ENCODE results near the gene FSCN2. TPM values are rescaled to one million over a fixed set of nuclear protein-coding genes. Genes with fewer than 3 reads are reported as not detected.

The FSCN2 gene
- total RNA-seq, 6 experiments from 2014 or later: 0.71 to 1.4 (median 0.99) TPM

GRCh38 chr17:81557276-81558114, 29.3 kb downstream of the FSCN2 start:
- Mint-ChIP-seq H3K4me3 (no peak overlapping the region), H3K36me3 (ENCODE audit: low read depth) (peaks cover 44% of the 10 kb centered on the region), H3K27me3 (ENCODE audit: insufficient read depth) (peaks cover 8% of the 10 kb centered on the region), H3K9me3 (no peaks in the 10 kb centered on the region), H3K27ac (peak overlapping the region; percentile 41; the same call in 1 of the 2 replicates), H3K4me1 (ENCODE audit: low read depth) (peaks cover 62% of the 10 kb centered on the region)
- TF ChIP-seq CTCF (IDR thresholded peaks at IDR 0.05): no peak
- no peak for DNase-seq

- Mint-ChIP-seq H3K36me3 (ENCODE audit: low read depth) (peaks cover 47% of the 10 kb centered on the region), H3K27ac (0 out of 2 replicates have a peak overlapping the region, but pooled peaks have one; percentile 7), H3K9me3 (no peaks in the 10 kb centered on the region), H3K4me3 (no peak overlapping the region), H3K27me3 (ENCODE audit: insufficient read depth) (peaks cover 8% of the 10 kb centered on the region), H3K4me1 (ENCODE audit: low read depth) (peaks cover 63% of the 10 kb centered on the region)
- TF ChIP-seq CTCF (IDR thresholded peaks at IDR 0.05): peak; percentile 5; the same call in 1 of the 2 replicates
- DNase-seq: no peak
Observed at GRCh38 chr17:81558115-81558468, 29.9 kb downstream of the FSCN2 start.

- DNase-seq: no peak
- Mint-ChIP-seq H3K27ac (no peak overlapping the region), H3K27me3 (ENCODE audit: insufficient read depth) (no peaks in the 10 kb centered on the region; the same call in 1 of the 2 replicates), H3K4me3 (no peak overlapping the region), H3K4me1 (ENCODE audit: low read depth) (peaks cover 52% of the 10 kb centered on the region), H3K36me3 (ENCODE audit: low read depth) (peaks cover 42% of the 10 kb centered on the region), H3K9me3 (no peaks in the 10 kb centered on the region)
- peak; percentile 59 for TF ChIP-seq CTCF (IDR thresholded peaks at IDR 0.05)
Observed at GRCh38 chr17:81558941-81559806, 31.0 kb downstream of the FSCN2 start.

- Mint-ChIP-seq H3K4me1 (ENCODE audit: low read depth) (peaks cover 52% of the 10 kb centered on the region), H3K27ac (peak overlapping the region; percentile 79), H3K27me3 (ENCODE audit: insufficient read depth) (no peaks in the 10 kb centered on the region; the same call in 1 of the 2 replicates), H3K36me3 (ENCODE audit: low read depth) (peaks cover 43% of the 10 kb centered on the region), H3K9me3 (no peaks in the 10 kb centered on the region), H3K4me3 (peak overlapping the region; percentile 27)
- DNase-seq: peak; percentile 48
- no peak for TF ChIP-seq CTCF (IDR thresholded peaks at IDR 0.05)
Observed at GRCh38 chr17:81561494-81561885, 33.3 kb downstream of the FSCN2 start.

- Mint-ChIP-seq H3K9me3 (no peaks in the 10 kb centered on the region), H3K4me1 (ENCODE audit: low read depth) (peaks cover 62% of the 10 kb centered on the region), H3K27me3 (ENCODE audit: insufficient read depth) (peaks cover 3% of the 10 kb centered on the region), H3K36me3 (ENCODE audit: low read depth) (peaks cover 40% of the 10 kb centered on the region), H3K27ac (peak overlapping the region; percentile 46), H3K4me3 (0 out of 2 replicates have a peak overlapping the region, but pooled peaks have one; percentile 24)
- TF ChIP-seq CTCF (IDR thresholded peaks at IDR 0.05): no peak
- DNase-seq: peak; percentile 52
Observed at GRCh38 chr17:81563861-81564586, 35.8 kb downstream of the FSCN2 start.
